Gastroesophageal sphincter (tissue), 3 donors: ENCODE data around the gene ITGA3.

Experiments used
- CTCF ChIP-seq, 4 experiments: fragments of 200-600 bp in 2 of 4; fragments of 450-650 bp in 2 of 4; sonication (generic) in 1 of 4; IDR thresholded peaks; one replicate each; pipeline ENCODE4 v1.5.1; 2017 to 2019; ENCODE audit warnings: antibody characterized with exemption in 4 of 4, mild to moderate bottlenecking in 2 of 4, moderate library complexity in 2 of 4
- EP300 ChIP-seq: sonication (generic); formaldehyde crosslinking; IDR thresholded peaks from one replicate; pipeline ENCODE4 v1.6.1; 2017; ENCODE audit warnings: antibody characterized with exemption, mild to moderate bottlenecking
- POLR2A ChIP-seq, 2 donors: fragments of 450-650 bp; IDR thresholded peaks; one replicate each; pipeline ENCODE4 v1.6.1; 2017; ENCODE audit warnings: antibody characterized with exemption in 2 of 2, mild to moderate bottlenecking in 2 of 2, moderate library complexity in 1 of 2
- POLR2AphosphoS5 ChIP-seq: sonication (generic); formaldehyde crosslinking; IDR thresholded peaks from one replicate; pipeline ENCODE4 v1.6.1; 2017; ENCODE audit warnings: antibody characterized with exemption

DNA sequence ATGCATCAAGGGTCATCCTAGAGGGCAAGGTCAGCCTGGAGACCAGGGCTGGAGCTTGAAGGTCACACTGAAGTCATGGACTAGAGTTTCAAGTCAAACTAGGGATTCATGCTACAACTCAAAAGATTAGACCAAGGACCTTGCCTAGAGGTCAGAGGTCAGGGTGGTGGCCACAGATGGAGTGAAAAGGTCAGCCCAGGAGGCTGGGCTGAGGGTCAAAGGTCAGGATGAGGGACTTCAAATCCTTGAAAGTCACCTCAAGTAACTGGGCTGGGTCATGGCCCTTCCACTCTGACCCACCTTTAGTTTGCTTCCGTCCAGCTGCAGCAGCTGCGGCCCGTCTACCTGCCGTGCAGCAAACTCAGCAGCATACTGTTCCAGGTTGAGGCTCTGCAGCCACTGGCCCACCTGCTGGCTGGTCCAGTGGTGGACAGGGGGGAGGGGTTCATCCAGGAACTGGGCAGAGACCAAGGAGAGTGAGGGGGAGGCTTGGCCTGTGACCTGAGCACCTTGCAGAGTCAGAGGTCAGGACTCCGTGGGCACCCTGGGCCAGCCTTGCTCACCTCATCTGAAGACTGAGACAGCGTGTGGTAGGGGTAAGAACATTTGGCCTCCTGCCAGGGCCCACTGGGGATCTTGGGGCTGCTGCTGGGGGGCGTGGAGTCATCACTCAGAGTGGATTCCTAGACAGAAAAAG lies 57.9 kb downstream of the ITGA3 start:
- TF ChIP-seq POLR2A (IDR thresholded peaks at IDR 0.05) (no peak), CTCF (IDR thresholded peaks at IDR 0.05) (no peak), POLR2AphosphoS5 (peak; percentile 3), EP300 (no peak)
